B cell (primary cell): ENCODE measurements around the gene NUP98.

ENCODE experiments used
- CTCF ChIP-seq: fragments of 200-600 bp; IDR thresholded peaks from one replicate; pipeline ENCODE4 v1.8.0; 2022; ENCODE audit warnings: antibody characterized with exemption, mild to moderate bottlenecking
- EZH2 ChIP-seq: IDR thresholded peaks from 2 replicates; pipeline ENCODE4 v1.6.1; 2012; ENCODE audit warnings: borderline replicate concordance, low read depth, mild to moderate bottlenecking, moderate library complexity, low read length; ENCODE audit not compliant: insufficient read depth, poor library complexity, severe bottlenecking

- no peak for TF ChIP-seq EZH2
- TF ChIP-seq CTCF = no peak
Observed at GRCh38 chr11:3786781-3787428, 10.4 kb downstream of the NUP98 start.
